Endometrium (tissue), 2 donors: ENCODE data around the gene CLCN1.
A peak's percentile ranks its signal among the peaks of the same experiment; 100 is the strongest.
"Not testable (repeated sequence)": the region's sequence is repeated elsewhere in the genome, so short reads cannot be mapped to it uniquely, and the experiment has no call there.

Experiments
- FAIRE-seq: peaks from 2 replicates; lab custom pipeline; 2012; peaks lifted over from hg19 to GRCh38; lab: Jason Lieb, UNC
- donor health status: control.
- donor health status: control.

The CLCN1 gene

GRCh38 chr7:143385891-143386781 is 70.2 kb downstream of the CLCN1 start:
- no peak for FAIRE-seq

GRCh38 chr7:143387156-143387975 is 71.5 kb downstream of the CLCN1 start:
- no peak for FAIRE-seq

GRCh38 chr7:143388051-143388450 is 72.1 kb downstream of the CLCN1 start:
- FAIRE-seq, result no peak

GRCh38 chr7:143388491-143389101 is 72.7 kb downstream of the CLCN1 start:
- FAIRE-seq, result no peak

- no peak for FAIRE-seq
Measured at GRCh38 chr7:143389316-143390103, 73.6 kb downstream of the CLCN1 start.

GRCh38 chr7:143390104-143390772 is 74.3 kb downstream of the CLCN1 start:
- no peak for FAIRE-seq

GRCh38 chr7:143390773-143391317 is 74.9 kb downstream of the CLCN1 start:
- no peak for FAIRE-seq

GRCh38 chr7:143391462-143392404 is 75.8 kb downstream of the CLCN1 start:
- peak; percentile 70 for FAIRE-seq

- not testable (repeated sequence) for FAIRE-seq
Measured at GRCh38 chr7:143392427-143392826, 76.5 kb downstream of the CLCN1 start.

- FAIRE-seq, result no peak
Measured at GRCh38 chr7:143392875-143393266, 77.0 kb downstream of the CLCN1 start.

- FAIRE-seq, result no peak
Measured at GRCh38 chr7:143393267-143394041, 77.5 kb downstream of the CLCN1 start.

- no peak for FAIRE-seq
Measured at GRCh38 chr7:143394068-143394467, 78.2 kb downstream of the CLCN1 start.

GRCh38 chr7:143394777-143395176 is 78.9 kb downstream of the CLCN1 start:
- no peak for FAIRE-seq

GRCh38 chr7:143395187-143396149 is 79.6 kb downstream of the CLCN1 start:
- FAIRE-seq, result no peak

GRCh38 chr7:143396182-143396581 is 80.3 kb downstream of the CLCN1 start:
- FAIRE-seq, result no peak

- no peak for FAIRE-seq
Measured at GRCh38 chr7:143396625-143397556, 81.0 kb downstream of the CLCN1 start.
